Activated T-cell treated with anti-CD3 and anti-CD28 coated beads, Interleukin-2, amount 50 U/mL, for 72 hours (primary cell): Measurements from ENCODE around the gene RABEP1. TPM values are rescaled to one million over a fixed set of nuclear protein-coding genes. Genes with fewer than 3 reads are reported as not detected.
A peak's percentile ranks its signal among the peaks of the same experiment; 100 is the strongest.

ENCODE experiments used
- ATAC-seq, 2 donors: fragments of 150-1000 bp; cut with Tn5 transposase; replicated peaks in 1 of 2; 2 replicates each; pipeline ENCODE4 v1.10.0; 2021; ENCODE audit warnings: moderate library complexity in 2 of 2, mild to moderate bottlenecking in 1 of 2
- DNase-seq, 2 donors: peaks; one replicate each; pipeline ENCODE4 v3.0.0; 2021 to 2022; ENCODE audit warnings: mixed read lengths in 1 of 2
- H3K27ac Mint-ChIP-seq: one replicate; pipeline ENCODE4 v1.8.0; 2022; ENCODE audit warnings: mild to moderate bottlenecking, moderate library complexity, mixed read lengths
- H3K27me3 Mint-ChIP-seq: one replicate; pipeline ENCODE4 v1.8.0; 2022; ENCODE audit warnings: low read depth, mixed read lengths
- H3K36me3 Mint-ChIP-seq, 2 donors: one replicate each; pipeline ENCODE4 v1.8.0; 2022; ENCODE audit warnings: mixed read lengths in 2 of 2, mild to moderate bottlenecking in 1 of 2; ENCODE audit not compliant: insufficient read depth in 2 of 2
- H3K4me1 Mint-ChIP-seq: one replicate; pipeline ENCODE4 v1.8.0; 2022; ENCODE audit warnings: low read depth, mixed read lengths
- H3K4me3 Mint-ChIP-seq, 2 donors: one replicate each; pipeline ENCODE4 v1.8.0; 2022; ENCODE audit warnings: mild to moderate bottlenecking in 2 of 2, mixed read lengths in 2 of 2, moderate library complexity in 2 of 2
- H3K9me3 Mint-ChIP-seq, 2 donors: one replicate each; pipeline ENCODE4 v1.8.0; 2022; ENCODE audit warnings: mixed read lengths in 2 of 2
- total RNA-seq, 2 donors: library from RNA; stranded (reverse); gene quantifications; one replicate each; pipeline ENCODE4 v1.2.3, GENCODE V29; 2022

Gene RABEP1
- total RNA-seq, 2 donors from 2014 or later = 39.1 to 43.2 TPM

DNA sequence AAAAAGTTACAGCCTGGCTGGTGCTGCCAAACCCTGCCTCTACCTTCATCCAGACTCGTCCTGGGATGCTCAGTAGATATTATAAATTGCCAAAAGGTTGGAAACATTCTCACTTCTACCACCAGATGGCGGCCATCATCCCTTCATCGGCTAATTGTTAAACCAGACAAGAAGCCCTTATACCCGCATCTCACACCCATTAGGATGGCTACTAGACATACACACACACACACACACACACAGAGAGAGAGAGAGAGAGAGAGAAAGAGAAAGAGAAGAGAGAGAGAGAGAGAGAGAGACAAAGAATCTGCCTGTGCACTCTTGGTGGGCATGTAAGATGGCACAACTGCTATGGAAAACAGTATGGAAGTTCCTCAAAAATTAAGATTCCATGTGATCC lies 32.5 kb upstream of the RABEP1 start:
- ATAC-seq = peak; percentile 78 to 82
- DNase-seq = peak; percentile 57 to 67
- Mint-ChIP-seq H3K9me3 (no peaks in the 10 kb centered on the region), H3K4me3 (no peak overlapping the region), H3K27ac (no peak overlapping the region), H3K4me1 (peaks cover 5% of the 10 kb centered on the region), H3K27me3 (no peaks in the 10 kb centered on the region), H3K36me3 (no peaks in the 10 kb centered on the region)

DNA sequence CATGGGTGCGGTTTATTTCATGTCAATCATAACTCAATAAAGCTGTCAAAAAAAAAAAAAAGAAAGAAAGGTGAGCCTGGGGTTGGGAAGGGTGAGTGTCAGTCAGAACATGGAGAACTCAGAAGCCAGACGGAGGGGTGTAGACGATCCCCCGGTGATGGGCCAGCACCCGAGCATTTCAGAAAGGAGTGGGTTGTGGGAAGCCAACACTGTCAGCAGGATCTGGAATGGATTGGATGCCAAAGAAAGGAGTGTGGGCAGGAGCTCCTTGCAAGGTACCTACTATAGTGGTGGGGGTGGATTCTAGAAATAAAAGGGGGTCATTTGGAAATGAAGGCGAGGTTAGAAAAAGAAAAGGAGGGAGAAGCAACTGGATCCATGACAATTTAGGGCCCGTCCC lies 27.7 kb upstream of the RABEP1 start:
- H3K4me1 Mint-ChIP-seq = peaks cover 11% of the 10 kb centered on the region
- no peaks in the 10 kb centered on the region for H3K36me3 Mint-ChIP-seq
- ATAC-seq = no peak
- no peaks in the 10 kb centered on the region for H3K9me3 Mint-ChIP-seq
- H3K27me3 Mint-ChIP-seq = no peaks in the 10 kb centered on the region
- no peak overlapping the region for H3K4me3 Mint-ChIP-seq
- H3K27ac Mint-ChIP-seq = no peak overlapping the region
- no peak for DNase-seq

DNA sequence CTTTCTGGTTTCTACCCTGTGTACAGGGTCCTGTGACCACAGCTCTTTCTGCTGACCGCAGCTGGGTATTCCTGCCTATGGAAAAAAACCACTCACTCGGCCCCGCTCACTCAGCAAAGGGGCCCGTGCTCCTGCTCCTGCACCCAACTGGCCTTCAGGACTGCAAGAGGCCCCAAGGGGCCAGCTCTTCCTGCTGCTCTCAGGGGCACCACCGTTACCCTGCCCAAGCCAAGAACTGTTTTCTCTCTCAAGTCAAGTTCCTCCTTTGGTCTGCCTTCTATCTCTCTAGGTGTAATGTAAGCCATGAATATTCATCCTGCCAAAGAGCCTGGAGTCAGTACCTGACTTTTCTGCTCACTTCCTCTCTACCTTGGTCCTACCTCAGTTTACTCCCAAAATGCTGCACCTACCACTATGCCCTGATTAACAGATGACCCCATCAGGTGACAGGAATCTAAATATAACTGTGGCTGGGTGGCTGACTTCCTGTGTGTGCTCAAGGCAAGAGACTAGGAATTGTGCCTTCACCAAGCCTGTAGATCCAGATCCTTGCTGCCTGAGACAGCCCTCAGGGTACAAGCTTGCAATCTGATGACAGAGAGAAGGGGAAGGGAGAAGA lies 27.1 kb upstream of the RABEP1 start:
- no peaks in the 10 kb centered on the region for H3K27me3 Mint-ChIP-seq
- no peak overlapping the region for H3K4me3 Mint-ChIP-seq
- ATAC-seq (no peak), DNase-seq (no peak)
- peaks cover 6% of the 10 kb centered on the region for H3K4me1 Mint-ChIP-seq
- H3K27ac Mint-ChIP-seq = no peak overlapping the region
- H3K9me3 Mint-ChIP-seq = no peaks in the 10 kb centered on the region
- H3K36me3 Mint-ChIP-seq = no peaks in the 10 kb centered on the region

DNA sequence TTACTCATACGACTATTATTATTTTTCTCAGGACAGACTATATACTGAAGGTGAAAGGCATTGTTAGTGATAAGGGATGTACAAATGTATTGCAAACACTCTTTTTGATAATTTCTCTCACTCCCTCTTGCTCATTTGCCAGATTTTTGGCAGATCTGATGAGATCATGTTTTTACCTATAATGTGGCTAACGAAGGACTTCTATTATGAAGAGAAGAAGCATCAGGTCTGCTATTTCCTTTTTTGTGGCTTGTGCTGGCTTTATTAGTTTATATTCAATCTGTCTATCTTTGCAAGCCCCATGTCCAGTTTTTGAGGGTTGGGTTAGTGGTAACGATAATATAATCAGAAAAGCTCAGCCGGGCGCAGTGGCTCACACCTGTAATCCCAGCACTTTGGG lies 25.0 kb upstream of the RABEP1 start:
- Mint-ChIP-seq H3K27ac (no peak overlapping the region), H3K4me3 (no peak overlapping the region), H3K27me3 (no peaks in the 10 kb centered on the region), H3K9me3 (no peaks in the 10 kb centered on the region), H3K36me3 (no peaks in the 10 kb centered on the region), H3K4me1 (peaks cover 6% of the 10 kb centered on the region)
- DNase-seq (no peak), ATAC-seq (no peak)

DNA sequence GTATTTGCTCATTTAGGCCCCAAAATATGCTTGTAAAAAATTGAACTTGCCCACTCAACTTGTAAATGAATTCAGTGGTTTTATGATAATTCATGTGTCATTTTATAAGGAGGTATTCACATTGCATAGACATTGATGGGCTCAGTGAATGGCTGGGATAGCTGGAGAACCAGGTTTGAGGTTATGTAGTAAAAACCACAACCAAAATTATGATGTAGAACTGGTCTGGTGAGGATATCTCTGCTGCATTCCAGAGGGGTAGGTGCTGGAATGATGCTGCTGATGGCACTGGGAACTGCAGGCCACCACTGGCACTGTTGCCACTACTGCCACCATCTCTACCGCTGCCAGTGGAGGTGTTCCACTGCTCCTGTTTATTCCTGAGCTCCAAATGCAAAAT lies 21.5 kb upstream of the RABEP1 start:
- no peak overlapping the region for H3K27ac Mint-ChIP-seq
- no peaks in the 10 kb centered on the region for H3K36me3 Mint-ChIP-seq
- no peaks in the 10 kb centered on the region for H3K9me3 Mint-ChIP-seq
- H3K4me1 Mint-ChIP-seq = no peaks in the 10 kb centered on the region
- H3K4me3 Mint-ChIP-seq = no peak overlapping the region
- no peak for DNase-seq
- H3K27me3 Mint-ChIP-seq = no peaks in the 10 kb centered on the region
- ATAC-seq = no peak

DNA sequence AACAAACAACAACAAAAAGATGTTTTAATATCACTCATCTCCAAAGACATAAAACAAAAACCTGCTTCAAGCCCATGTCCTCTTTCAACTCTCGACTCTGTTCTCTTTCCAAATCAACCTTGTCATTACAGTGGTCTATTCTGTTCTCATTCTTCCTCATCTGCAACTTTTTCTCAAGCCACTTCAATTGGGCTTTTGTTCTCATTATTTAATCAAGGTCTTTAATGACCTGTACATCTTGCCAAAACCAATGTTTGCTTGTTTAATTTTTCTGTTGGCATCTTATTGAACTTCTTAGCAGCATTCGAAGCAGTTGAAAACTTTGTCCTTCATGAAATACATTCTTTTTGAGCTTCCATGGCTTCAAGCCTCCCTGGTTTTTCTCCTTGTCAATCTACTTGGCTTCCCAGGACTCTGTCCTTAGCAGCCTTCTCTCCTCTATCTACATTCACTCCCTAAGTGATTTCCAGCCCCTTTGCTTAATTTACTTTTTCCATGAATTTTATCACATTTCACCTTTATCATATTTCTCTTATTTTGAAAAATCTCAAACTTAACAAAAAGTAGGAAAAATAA lies 19.6 kb upstream of the RABEP1 start:
- Mint-ChIP-seq H3K4me1 (no peaks in the 10 kb centered on the region), H3K27ac (peak overlapping the region; percentile 53), H3K27me3 (no peaks in the 10 kb centered on the region), H3K4me3 (no peak overlapping the region), H3K36me3 (no peaks in the 10 kb centered on the region), H3K9me3 (no peaks in the 10 kb centered on the region)
- DNase-seq (no peak), ATAC-seq (no peak)

DNA sequence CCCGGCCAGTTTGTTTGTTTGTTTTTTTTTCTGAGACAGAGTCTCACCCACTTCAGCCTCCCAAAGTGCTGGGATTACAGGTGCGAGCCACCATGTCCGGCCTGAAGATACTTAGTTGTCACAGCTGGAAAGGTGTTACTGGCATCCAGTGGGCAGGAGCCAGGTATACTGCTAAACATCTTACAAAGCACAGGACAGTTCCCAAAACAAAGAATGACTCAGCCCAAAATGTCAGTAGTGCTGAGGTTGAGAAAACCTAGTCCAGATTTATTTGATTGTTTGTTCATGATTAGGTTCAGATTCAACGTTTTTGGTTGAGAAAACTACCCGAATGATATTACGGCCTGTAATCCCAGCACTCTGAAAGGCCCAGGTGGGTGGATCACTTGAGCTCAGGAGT lies 18.6 kb upstream of the RABEP1 start:
- Mint-ChIP-seq H3K4me1 (no peaks in the 10 kb centered on the region), H3K36me3 (no peaks in the 10 kb centered on the region)
- ATAC-seq = no peak

DNA sequence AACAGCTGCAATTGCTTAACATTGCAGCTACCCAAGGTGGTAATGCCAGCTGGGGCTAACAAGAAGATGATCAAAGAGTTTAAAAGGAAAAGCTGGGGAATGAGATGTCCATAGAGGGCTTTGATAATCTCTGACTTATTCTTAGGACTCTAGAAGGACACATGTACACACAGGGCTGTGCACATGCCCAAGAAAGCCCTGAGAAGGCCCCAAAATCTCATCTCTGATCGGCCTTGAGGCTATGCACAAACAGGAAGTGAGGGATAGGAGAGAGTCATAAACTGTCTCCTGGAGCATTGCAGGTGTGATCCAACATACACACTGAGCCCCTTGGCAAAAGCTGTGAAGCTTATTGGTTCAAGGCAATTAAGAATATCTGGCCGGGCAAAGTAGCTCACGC lies 17.2 kb upstream of the RABEP1 start:
- no peaks in the 10 kb centered on the region for H3K27me3 Mint-ChIP-seq
- no peak overlapping the region for H3K27ac Mint-ChIP-seq
- H3K36me3 Mint-ChIP-seq = no peaks in the 10 kb centered on the region
- H3K9me3 Mint-ChIP-seq = no peaks in the 10 kb centered on the region
- H3K4me1 Mint-ChIP-seq = no peaks in the 10 kb centered on the region
- ATAC-seq (no peak), DNase-seq (no peak)
- H3K4me3 Mint-ChIP-seq = no peak overlapping the region

More for the DNA sequence above, 18.6 kb upstream of the RABEP1 start:
- H3K4me3 Mint-ChIP-seq = no peak overlapping the region
- no peaks in the 10 kb centered on the region for H3K9me3 Mint-ChIP-seq
- no peak overlapping the region for H3K27ac Mint-ChIP-seq
- DNase-seq = no peak
- no peaks in the 10 kb centered on the region for H3K27me3 Mint-ChIP-seq

DNA sequence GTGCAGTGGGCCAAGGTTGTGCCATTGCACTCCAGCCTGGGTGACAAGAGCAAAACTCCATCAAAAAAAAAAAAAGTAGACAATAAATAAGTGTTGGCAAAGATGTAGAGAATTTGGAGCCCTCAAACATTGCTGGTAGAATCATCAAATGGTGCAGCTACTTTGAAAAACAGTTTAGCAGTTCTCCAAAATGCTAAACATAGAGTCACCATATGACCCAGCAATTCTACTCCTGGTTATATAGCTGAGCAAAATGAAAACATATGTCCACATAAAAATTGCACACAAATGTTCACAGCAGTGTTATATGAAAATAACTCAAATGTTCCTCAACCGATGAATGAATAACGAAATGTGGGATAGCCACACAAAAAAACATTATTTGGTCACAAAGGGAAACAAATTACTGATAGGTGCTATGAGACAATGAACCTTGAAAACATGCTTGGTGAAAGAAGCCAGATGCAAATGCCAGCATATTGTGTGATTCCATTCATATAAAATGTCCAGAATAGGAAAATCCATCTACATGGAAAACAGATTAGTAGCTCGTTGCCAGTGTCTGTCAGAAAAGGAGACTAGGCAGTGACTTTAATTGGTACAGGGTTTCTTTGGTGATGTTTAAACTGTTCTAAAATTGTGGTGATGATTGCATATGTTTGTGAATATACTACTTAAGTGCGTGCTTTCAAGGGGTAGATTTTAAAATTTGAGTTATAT lies 12.7 kb upstream of the RABEP1 start:
- DNase-seq (no peak), ATAC-seq (no peak)
- Mint-ChIP-seq H3K27me3 (no peaks in the 10 kb centered on the region), H3K4me1 (peaks cover 14% of the 10 kb centered on the region), H3K27ac (no peak overlapping the region), H3K4me3 (no peak overlapping the region), H3K9me3 (no peaks in the 10 kb centered on the region), H3K36me3 (no peaks in the 10 kb centered on the region)

DNA sequence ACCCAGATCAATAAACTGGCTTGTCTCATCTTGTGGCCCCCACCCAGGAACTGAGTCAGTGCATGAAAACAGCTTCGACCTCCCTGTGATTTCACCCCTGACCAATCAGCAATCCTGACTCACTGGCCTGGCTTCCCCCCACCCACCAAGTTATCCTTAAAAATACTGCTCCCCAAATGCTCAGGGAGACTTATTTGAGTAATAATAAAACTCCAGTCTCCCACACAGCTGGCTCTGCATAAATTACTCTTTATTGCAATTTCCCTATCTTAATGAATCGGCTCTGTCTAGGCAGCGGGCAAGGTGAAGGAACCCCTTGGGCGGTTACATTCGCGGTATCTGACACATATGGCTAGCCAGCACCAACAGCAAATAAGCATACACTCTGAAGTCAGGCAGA lies 9.8 kb upstream of the RABEP1 start:
- H3K27me3 Mint-ChIP-seq = no peaks in the 10 kb centered on the region
- H3K4me3 Mint-ChIP-seq = peak overlapping the region; percentile 51 to 54
- DNase-seq = peak; percentile 49 to 56
- no peaks in the 10 kb centered on the region for H3K36me3 Mint-ChIP-seq
- H3K4me1 Mint-ChIP-seq = peaks cover 14% of the 10 kb centered on the region
- peak; percentile 90 to 95 for ATAC-seq
- peak overlapping the region; percentile 87 for H3K27ac Mint-ChIP-seq
- H3K9me3 Mint-ChIP-seq = no peaks in the 10 kb centered on the region

DNA sequence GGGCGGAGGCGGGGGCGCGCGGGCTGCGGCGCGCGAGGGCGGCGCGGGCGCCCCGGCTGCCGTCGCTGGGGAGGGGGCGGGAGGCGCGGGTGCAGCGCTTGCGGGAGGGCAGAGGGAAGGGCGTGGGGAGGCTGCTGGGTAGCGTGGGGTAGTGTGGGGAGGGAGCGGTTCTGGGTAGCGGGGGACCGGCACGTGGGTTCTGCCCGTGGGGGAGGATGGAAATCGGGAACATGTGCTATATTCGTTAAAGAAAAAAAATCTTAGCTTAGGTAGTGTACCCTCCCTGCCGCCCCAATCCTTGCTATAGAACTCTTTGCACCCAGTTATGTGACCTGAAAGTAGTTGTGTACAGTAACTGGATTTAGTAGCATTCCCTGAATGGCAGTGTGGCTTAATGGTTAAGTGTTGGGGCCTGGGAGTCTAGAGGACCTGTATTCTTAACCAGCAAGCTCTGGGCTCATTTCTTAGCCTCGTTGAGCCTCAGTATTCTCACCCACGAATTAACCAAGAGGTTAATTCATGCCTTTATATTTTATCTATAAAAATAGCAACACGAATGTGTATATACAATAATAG lies 646 bp downstream of the RABEP1 start:
- H3K9me3 Mint-ChIP-seq = no peaks in the 10 kb centered on the region
- DNase-seq = peak in 1 of 2 donors; percentile 41
- H3K4me1 Mint-ChIP-seq = peaks cover 36% of the 10 kb centered on the region
- peak; percentile 43 to 54 for ATAC-seq
- H3K27me3 Mint-ChIP-seq = no peaks in the 10 kb centered on the region
- peak overlapping the region; percentile 85 to 89 for H3K4me3 Mint-ChIP-seq
- H3K27ac Mint-ChIP-seq = peak overlapping the region; percentile 96
- H3K36me3 Mint-ChIP-seq = peaks cover 0 to 5% of the 10 kb centered on the region in 2 donors

DNA sequence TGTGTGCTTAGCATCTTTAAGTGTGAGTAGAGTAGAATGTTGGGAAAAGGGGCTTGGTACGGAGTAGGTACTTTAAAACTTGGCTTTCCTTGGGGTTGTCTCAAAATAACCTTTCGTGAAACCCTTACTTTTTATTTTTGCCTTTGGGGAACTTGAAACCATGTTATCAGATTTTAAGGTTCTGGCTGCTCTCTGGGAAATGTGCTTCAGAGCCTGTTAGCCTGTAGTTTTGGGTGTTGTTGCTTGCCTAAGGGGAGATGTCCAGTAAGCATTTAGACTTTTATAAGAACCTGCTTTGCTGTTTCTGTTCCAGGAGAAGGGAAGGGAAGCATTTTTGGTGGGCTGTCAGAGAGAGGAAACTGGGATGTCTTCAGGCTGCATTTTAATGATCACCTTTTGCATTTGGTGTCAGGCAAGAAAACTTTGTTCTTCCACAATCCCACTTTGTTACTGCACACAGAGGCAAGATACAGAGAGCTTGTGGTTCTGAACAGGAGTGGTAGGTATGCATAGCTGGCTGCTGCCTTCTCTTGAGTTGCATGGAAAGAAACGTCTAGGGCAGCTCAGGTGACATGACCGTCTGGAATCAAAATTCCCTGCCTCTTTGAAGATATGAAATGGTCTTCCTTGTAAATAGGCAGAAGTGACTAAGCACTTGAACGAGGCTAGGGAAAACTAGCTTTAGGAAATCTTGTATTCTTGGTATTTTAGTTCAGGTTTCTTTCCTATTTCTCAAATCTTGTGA lies 1.7 kb downstream of the RABEP1 start:
- Mint-ChIP-seq H3K27ac (peak overlapping the region; percentile 96), H3K36me3 (peaks cover 0 to 5% of the 10 kb centered on the region in 2 donors), H3K9me3 (no peaks in the 10 kb centered on the region), H3K27me3 (no peaks in the 10 kb centered on the region), H3K4me1 (peaks cover 43% of the 10 kb centered on the region), H3K4me3 (peak overlapping the region; percentile 85 to 89)
- DNase-seq = no peak
- ATAC-seq = no peak

DNA sequence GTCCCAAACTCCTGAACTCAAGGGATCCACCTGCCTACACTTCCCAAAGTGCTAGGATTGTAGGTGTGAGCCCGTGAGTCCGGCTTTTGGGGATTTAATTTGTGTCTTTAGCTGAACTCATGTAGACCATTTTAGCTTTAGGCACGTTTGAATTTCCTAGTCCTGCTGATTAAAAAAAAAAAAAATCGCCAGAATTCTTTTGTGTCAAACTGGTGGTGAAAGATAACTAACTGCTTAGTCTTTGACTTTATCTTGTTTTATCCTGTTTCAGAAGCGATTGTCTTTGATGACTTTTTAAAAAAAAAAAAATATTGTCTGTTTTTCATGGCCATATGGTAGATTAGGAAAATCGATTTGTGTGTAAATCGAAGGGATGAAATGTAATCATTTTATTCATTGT lies 2.6 kb downstream of the RABEP1 start:
- Mint-ChIP-seq H3K27ac (no peak overlapping the region), H3K36me3 (peaks cover 0 to 5% of the 10 kb centered on the region in 2 donors), H3K27me3 (no peaks in the 10 kb centered on the region), H3K4me1 (peaks cover 49% of the 10 kb centered on the region), H3K9me3 (no peaks in the 10 kb centered on the region), H3K4me3 (peak overlapping the region in 1 of 2 donors; percentile 89)
- no peak for DNase-seq
- no peak for ATAC-seq
